ENCODE results near the gene PPFIBP2. TPM values are rescaled to one million over a fixed set of nuclear protein-coding genes. Genes with fewer than 3 reads are reported as not detected.

PPFIBP2 gene
- total and polyA plus RNA-seq, 4 donors: 7.7 to 51.3 (median 18.6) TPM

- H3K9ac ChIP-seq (ENCODE audit: insufficient read depth in 1 of 2, low read length in 2 of 2): no peak overlapping the region
- WGBS, 2 donors: 53 to 70% methylated on average over 4 of the region's 4 CpGs
- peaks cover 0 to 9% (median 7%) of the 10 kb centered on the region in 5 donors for H3K4me1 ChIP-seq (ENCODE audit: control insufficient read depth in 5 of 5, insufficient read depth in 5 of 5, low read length in 5 of 5)
- H3K27me3 ChIP-seq (ENCODE audit: control insufficient read depth in 3 of 3, insufficient read depth in 3 of 3, low read length in 2 of 3): no peaks in the 10 kb centered on the region
- no peak for TF ChIP-seq CTCF (IDR thresholded peaks at IDR 0.05; ENCODE audit: control extremely low read depth, extremely low read depth)
- H3K9me3 ChIP-seq (ENCODE audit: control insufficient read depth in 4 of 4, insufficient read depth in 3 of 4, low read length in 3 of 4): no peaks in the 10 kb centered on the region
- DNase-seq (peak in 2 of 3 donors; percentile 21 to 42), ATAC-seq (ENCODE audit: insufficient read depth, low FRiP score) (no peak)
- no peak overlapping the region for H3K4me3 ChIP-seq
- no peak overlapping the region for H3K27ac ChIP-seq (ENCODE audit: low read depth in 1 of 2, low read length in 1 of 2)
- peaks cover 4 to 10% (median 9%) of the 10 kb centered on the region in 4 donors for H3K36me3 ChIP-seq (ENCODE audit: control insufficient read depth in 4 of 4, insufficient read depth in 4 of 4, low read length in 4 of 4)
Measured at GRCh38 chr11:7612661-7613393, 99.0 kb downstream of the PPFIBP2 start.

GRCh38 chr11:7613394-7613720, 99.6 kb downstream of the PPFIBP2 start:
- DNase-seq (no peak), ATAC-seq (ENCODE audit: insufficient read depth, low FRiP score) (no peak)
- 71 to 74% methylated on average over 4 of the region's 4 CpGs for WGBS, 2 donors
- Histone ChIP-seq H3K27ac (ENCODE audit: low read depth in 1 of 2, low read length in 1 of 2) (peak overlapping the region in 1 of 2 donors; percentile 24), H3K27me3 (ENCODE audit: control insufficient read depth in 3 of 3, insufficient read depth in 3 of 3, low read length in 2 of 3) (no peaks in the 10 kb centered on the region), H3K36me3 (ENCODE audit: control insufficient read depth in 4 of 4, insufficient read depth in 4 of 4, low read length in 4 of 4) (peaks cover 4 to 15% (median 9%) of the 10 kb centered on the region in 4 donors), H3K4me3 (no peak overlapping the region), H3K4me1 (ENCODE audit: control insufficient read depth in 5 of 5, insufficient read depth in 5 of 5, low read length in 5 of 5) (peaks cover 0 to 9% (median 7%) of the 10 kb centered on the region in 5 donors), H3K9me3 (ENCODE audit: control insufficient read depth in 4 of 4, insufficient read depth in 3 of 4, low read length in 3 of 4) (no peaks in the 10 kb centered on the region), H3K9ac (ENCODE audit: insufficient read depth in 1 of 2, low read length in 2 of 2) (no peak overlapping the region)
- no peak for TF ChIP-seq CTCF (IDR thresholded peaks at IDR 0.05; ENCODE audit: control extremely low read depth, extremely low read depth)

- Histone ChIP-seq H3K9ac (ENCODE audit: insufficient read depth in 1 of 2, low read length in 2 of 2) (no peak overlapping the region), H3K4me3 (no peak overlapping the region), H3K4me1 (ENCODE audit: control insufficient read depth in 5 of 5, insufficient read depth in 5 of 5, low read length in 5 of 5) (peaks cover 0 to 8% (median 7%) of the 10 kb centered on the region in 5 donors), H3K27me3 (ENCODE audit: control insufficient read depth in 3 of 3, insufficient read depth in 3 of 3, low read length in 2 of 3) (no peaks in the 10 kb centered on the region), H3K27ac (ENCODE audit: low read depth in 1 of 2, low read length in 1 of 2) (no peak overlapping the region), H3K9me3 (ENCODE audit: control insufficient read depth in 4 of 4, insufficient read depth in 3 of 4, low read length in 3 of 4) (no peaks in the 10 kb centered on the region), H3K36me3 (ENCODE audit: control insufficient read depth in 4 of 4, insufficient read depth in 4 of 4, low read length in 4 of 4) (peaks cover 4 to 16% (median 9%) of the 10 kb centered on the region in 4 donors)
- no peak for DNase-seq
- TF ChIP-seq CTCF (IDR thresholded peaks at IDR 0.05; ENCODE audit: control extremely low read depth, extremely low read depth): no peak
- no peak for ATAC-seq (ENCODE audit: insufficient read depth, low FRiP score)
Measured at GRCh38 chr11:7614656-7615055, 100.9 kb downstream of the PPFIBP2 start.

Data from lung (tissue), 12 donors.